GM10248 (cell line): Measurements from ENCODE around the gene PALM.

ENCODE experiments used
- CTCF ChIA-PET: fragments of 300-600 bp; sonication (Branson Sonifier 250); formaldehyde crosslinking; extraction: SDS; loops from one replicate; lab custom pipeline; 2021; ENCODE audit warnings: antibody characterized with exemption; lab: Yijun Ruan, JAX
- POLR2A ChIA-PET: fragments of 350-650 bp; sonication (Branson Sonifier 250); formaldehyde crosslinking; extraction: SDS; loops from one replicate; lab custom pipeline; 2020; ENCODE audit warnings: antibody characterized with exemption; lab: Yijun Ruan, JAX
- DNase-seq: peaks from one replicate; pipeline ENCODE4 v3.0.0; 2012; ENCODE audit errors: extremely low spot score
- TF ChIP-seq, protein P1 (sequence below): IDR thresholded peaks from 2 replicates; pipeline ENCODE4 v1.5.1; 2012; ENCODE audit warnings: mild to moderate bottlenecking, low read depth; ENCODE audit errors: extremely low read depth, missing control alignments, control extremely low read depth

The PALM gene

DNA sequence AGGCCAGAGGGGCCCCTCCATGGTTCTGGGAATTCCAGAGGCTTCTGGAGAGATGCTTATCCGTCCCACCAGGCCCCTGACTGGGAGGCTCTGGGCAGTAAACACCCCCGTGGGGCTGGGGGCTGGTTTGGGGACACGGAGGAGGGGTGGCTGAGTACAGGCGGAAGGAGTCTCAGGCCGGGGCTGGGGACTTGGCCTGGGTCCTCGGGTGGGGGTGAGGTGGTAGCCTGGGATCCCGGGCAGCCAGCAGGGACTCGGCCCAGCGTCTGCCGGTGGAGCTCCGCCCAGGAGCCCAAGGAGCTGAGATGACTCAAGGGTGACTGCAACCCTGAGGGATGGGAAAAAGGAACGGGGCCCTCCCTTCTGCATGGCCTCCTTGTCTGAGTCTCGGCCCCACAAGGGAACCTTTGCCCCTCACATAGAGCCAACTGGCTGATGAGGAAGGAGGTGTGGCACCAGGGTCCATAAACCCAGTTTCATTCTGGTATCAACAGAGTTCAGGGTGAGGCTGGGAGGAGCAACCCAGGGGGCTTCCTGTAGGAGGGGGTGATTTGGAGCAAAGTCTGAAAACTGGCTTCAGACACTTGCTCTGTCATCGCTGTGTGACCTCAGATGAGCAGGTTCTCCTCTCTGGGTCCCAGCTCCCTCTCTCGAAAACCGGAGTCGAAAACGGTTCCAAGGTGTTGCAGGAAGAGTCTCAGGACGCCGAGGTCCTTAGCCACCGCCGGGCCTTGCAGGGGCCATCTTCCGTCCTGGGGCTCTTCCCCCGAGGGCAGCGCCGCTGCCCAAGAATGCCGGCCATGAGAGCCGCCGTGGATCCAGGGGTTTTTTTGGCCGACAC lies 43.0 kb downstream of the PALM start:
- CTCF ChIA-PET: interaction anchor here (1.2 to 2.4 kb wide), 2 partner anchors 44 to 167 kb away, joined by 3 to 4 read pairs; no protein-coding TSS in a partner anchor
- POLR2A ChIA-PET: no interaction called here
- TF ChIP-seq, protein P1, sequence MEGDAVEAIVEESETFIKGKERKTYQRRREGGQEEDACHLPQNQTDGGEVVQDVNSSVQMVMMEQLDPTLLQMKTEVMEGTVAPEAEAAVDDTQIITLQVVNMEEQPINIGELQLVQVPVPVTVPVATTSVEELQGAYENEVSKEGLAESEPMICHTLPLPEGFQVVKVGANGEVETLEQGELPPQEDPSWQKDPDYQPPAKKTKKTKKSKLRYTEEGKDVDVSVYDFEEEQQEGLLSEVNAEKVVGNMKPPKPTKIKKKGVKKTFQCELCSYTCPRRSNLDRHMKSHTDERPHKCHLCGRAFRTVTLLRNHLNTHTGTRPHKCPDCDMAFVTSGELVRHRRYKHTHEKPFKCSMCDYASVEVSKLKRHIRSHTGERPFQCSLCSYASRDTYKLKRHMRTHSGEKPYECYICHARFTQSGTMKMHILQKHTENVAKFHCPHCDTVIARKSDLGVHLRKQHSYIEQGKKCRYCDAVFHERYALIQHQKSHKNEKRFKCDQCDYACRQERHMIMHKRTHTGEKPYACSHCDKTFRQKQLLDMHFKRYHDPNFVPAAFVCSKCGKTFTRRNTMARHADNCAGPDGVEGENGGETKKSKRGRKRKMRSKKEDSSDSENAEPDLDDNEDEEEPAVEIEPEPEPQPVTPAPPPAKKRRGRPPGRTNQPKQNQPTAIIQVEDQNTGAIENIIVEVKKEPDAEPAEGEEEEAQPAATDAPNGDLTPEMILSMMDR: no peak
- DNase-seq: no peak

DNA sequence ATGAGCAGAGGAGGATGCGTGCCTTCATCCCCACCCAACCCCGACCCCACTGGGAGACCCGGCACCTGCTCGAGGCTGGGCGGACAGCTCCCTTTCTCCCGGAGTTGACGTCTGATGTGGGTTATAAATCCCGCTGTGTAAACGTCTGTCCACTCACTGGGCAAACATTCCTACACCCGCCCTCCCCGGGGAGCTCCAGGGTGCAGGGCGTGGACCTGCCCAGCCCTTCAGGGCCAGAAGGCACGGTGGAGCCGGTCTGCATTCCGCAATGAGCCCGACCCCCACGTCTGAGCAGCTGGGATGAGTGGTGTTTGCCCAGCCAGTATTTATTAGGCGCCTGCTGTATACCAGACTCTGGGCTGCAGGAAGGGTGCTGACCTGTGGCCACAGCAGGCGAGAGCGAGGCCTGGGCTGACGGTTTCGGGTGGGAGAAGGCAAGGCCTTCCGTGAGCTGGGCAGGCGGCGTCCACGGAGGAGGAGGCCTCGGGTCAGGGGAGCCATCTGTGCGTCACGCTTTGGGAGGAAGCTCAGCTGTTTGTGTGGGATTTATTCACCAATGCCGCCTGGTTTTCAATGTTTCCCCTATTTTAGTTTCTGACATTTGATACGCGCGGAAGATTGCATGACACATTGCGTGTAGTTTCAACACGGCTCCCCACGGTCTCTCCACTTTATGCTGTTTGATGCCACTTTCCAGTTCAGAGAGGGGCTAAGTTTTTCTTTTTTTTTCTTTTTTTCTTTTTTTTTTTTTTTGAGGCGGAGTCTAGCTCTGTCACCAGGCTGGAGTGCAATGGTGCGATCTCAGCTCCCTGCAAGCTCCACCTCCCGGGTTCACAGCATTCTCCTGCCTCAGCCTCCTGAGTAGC lies 44.1 kb downstream of the PALM start:
- ChIA-PET CTCF (interaction anchor here (1.2 to 2.4 kb wide), 3 partner anchors 17 to 168 kb away, joined by 3 to 4 read pairs (median 4); no protein-coding TSS in a partner anchor), POLR2A (interaction anchor here (0.6 kb wide), 1 partner anchor 314 kb away, joined by 6 read pairs; no protein-coding TSS in a partner anchor)
- DNase-seq: no peak
- TF ChIP-seq, protein P1: no peak

DNA sequence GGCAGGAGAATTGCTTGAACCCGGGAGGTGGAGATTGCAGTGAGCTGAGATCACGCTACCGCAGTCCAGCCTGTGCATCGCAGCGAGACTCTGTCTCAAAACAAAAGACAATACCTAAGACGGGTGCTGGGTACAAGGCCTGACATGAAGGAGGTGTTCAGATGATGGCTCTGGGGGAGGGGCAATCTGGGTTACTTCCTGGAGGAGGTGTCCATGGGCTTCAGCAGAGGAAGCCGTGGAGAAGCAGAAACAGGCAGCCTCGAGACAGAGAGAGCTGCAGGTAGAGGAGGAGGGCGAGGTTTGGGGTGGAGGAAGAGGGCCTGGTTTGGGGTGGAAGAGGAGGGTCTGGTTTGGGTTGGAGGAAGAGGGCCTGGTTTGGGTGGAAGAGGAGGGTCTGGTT lies 45.8 kb downstream of the PALM start:
- CTCF ChIA-PET: no interaction called here
- POLR2A ChIA-PET: no interaction called here
- no peak for DNase-seq
- TF ChIP-seq, protein P1: no peak

DNA sequence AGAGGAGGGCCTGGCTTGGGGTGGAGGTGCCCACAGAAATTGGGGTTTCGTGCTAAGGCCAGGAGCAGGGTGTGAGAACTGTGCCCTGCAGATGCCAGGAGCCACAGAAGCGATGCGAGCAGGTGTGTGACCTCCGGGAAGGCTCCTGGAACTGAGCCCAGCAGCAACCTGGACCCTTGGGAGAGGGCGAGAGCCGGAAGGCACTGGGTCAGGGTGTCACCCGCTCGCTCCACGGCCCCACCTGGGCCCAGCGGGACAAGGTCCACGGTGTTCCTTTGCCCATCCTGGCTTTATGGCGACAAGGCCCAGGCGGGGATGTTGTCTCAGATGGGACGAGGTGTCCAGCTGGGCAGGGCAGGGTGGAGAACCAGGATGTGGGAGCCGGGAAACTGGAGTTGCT lies 46.3 kb downstream of the PALM start:
- POLR2A ChIA-PET: no interaction called here
- CTCF ChIA-PET: no interaction called here
- no peak for DNase-seq
- TF ChIP-seq, protein P1: no peak

DNA sequence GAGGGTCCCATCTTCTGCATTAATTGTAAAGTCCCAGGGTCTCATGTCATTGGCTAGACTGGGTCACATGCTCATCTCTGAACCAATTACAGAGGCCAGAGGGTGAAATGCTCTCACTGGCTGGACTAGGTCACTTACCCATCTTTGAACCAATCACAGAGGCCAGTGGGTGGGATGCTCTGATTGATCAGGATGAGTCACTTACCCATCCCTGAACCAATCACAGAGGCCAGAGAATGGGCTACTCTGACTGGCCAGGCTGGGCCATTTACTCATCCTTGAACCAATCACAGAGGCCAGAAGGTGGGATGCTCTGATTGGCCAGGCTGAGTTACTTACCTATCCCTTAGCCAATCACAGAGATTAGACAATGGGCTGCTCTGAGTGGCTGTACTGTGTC lies 47.5 kb downstream of the PALM start:
- ChIA-PET CTCF (no interaction called here), POLR2A (no interaction called here)
- TF ChIP-seq, protein P1: no peak
- DNase-seq: no peak
